ENCODE measurements around the gene ZNF384.
"Not testable (repeated sequence)": the region's sequence is repeated elsewhere in the genome, so short reads cannot be mapped to it uniquely, and the experiment has no call there.

Gene ZNF384

GRCh38 chr12:6722863-6723262, 33.7 kb upstream of the ZNF384 start:
- ChIA-PET POLR2A (interaction anchor here (1.0 to 3.2 kb wide), 17 partner anchors 8 to 187 kb away, joined by 3 to 91 read pairs (median 9); partner anchors contain the start of genes CDCA3, GPR162, MLF2 and P3H3), CTCF (interaction anchor here (0.5 to 1.9 kb wide), 5 partner anchors 16 to 150 kb away, joined by 3 to 5 read pairs (median 4); partner anchors contain the start of genes MLF2, PTMS and SPSB2)
- TF ChIP-seq BHLHE40 (IDR thresholded peaks at IDR 0.05; ENCODE audit: borderline replicate concordance) (no peak), PKNOX1 (IDR thresholded peaks at IDR 0.05) (no peak), FOXA1 (IDR thresholded peaks at IDR 0.05) (no peak), CTBP1 (IDR thresholded peaks at IDR 0.05; ENCODE audit: borderline replicate concordance) (no peak), LEF1 (IDR thresholded peaks at IDR 0.05; ENCODE audit: borderline replicate concordance) (no peak), FOXM1 (IDR thresholded peaks at IDR 0.05; ENCODE audit: borderline replicate concordance) (no peak), NFRKB (IDR thresholded peaks at IDR 0.05) (no peak), TARDBP (IDR thresholded peaks at IDR 0.05) (no peak), ZNF384 (IDR thresholded peaks at IDR 0.05) (no peak), ARNT (IDR thresholded peaks at IDR 0.05) (no peak), SUZ12 (IDR thresholded peaks at IDR 0.05) (no peak)
- DNase-seq (ENCODE audit: extremely low spot score), result no peak

- POLR2A ChIA-PET, result no interaction called here
- DNase-seq (ENCODE audit: extremely low spot score), result no peak
- CTCF ChIA-PET, result interaction anchor here (0.7 kb wide), 1 partner anchor 35 kb away, joined by 3 read pairs; no protein-coding TSS in a partner anchor
- TF ChIP-seq FOXA1 (IDR thresholded peaks at IDR 0.05), result no peak
- TF ChIP-seq ZNF384 (IDR thresholded peaks at IDR 0.05), result no peak
- TF ChIP-seq FOXM1 (IDR thresholded peaks at IDR 0.05; ENCODE audit: borderline replicate concordance), result no peak
- TF ChIP-seq SP1 (IDR thresholded peaks at IDR 0.05), result no peak
- TF ChIP-seq CTBP1 (IDR thresholded peaks at IDR 0.05; ENCODE audit: borderline replicate concordance), result no peak
- TF ChIP-seq PKNOX1 (IDR thresholded peaks at IDR 0.05), result no peak
- no peak for TF ChIP-seq TARDBP (IDR thresholded peaks at IDR 0.05)
- no peak for TF ChIP-seq BHLHE40 (IDR thresholded peaks at IDR 0.05; ENCODE audit: borderline replicate concordance)
Measured at GRCh38 chr12:6716874-6717437, 27.8 kb upstream of the ZNF384 start.

- POLR2A ChIA-PET, result interaction anchor here (1.8 to 2.8 kb wide), 2 partner anchors 7 to 27 kb away, joined by 7 to 13 read pairs; partner anchors contain the start of genes COPS7A and ZNF384
- CTCF ChIA-PET; DNase-seq (ENCODE audit: extremely low spot score): not testable (repeated sequence)
Measured at GRCh38 chr12:6716031-6716873, 27.1 kb upstream of the ZNF384 start.

- POLR2A ChIA-PET, result interaction anchor here (0.8 to 1.8 kb wide), 3 partner anchors 15 to 57 kb away, joined by 3 to 9 read pairs (median 8); partner anchors contain the start of genes COPS7A, PTMS and ZNF384
- no peak for DNase-seq (ENCODE audit: extremely low spot score)
- no peak for TF ChIP-seq HDGF (IDR thresholded peaks at IDR 0.05; ENCODE audit: borderline replicate concordance)
- TF ChIP-seq LEF1 (IDR thresholded peaks at IDR 0.05; ENCODE audit: borderline replicate concordance), result no peak
- TF ChIP-seq SUZ12 (IDR thresholded peaks at IDR 0.05), result no peak
- TF ChIP-seq L3MBTL2 (conservative IDR thresholded peaks at IDR 0.05), result no peak
- TF ChIP-seq SP1 (IDR thresholded peaks at IDR 0.05), result no peak
- no peak for TF ChIP-seq FOXK2 (IDR thresholded peaks at IDR 0.05)
- TF ChIP-seq BHLHE40 (IDR thresholded peaks at IDR 0.05; ENCODE audit: borderline replicate concordance), result no peak
- CTCF ChIA-PET, result no interaction called here
Measured at GRCh38 chr12:6708960-6709394, 19.8 kb upstream of the ZNF384 start.

GRCh38 chr12:6708351-6708750, 19.2 kb upstream of the ZNF384 start:
- DNase-seq (ENCODE audit: extremely low spot score); CTCF ChIA-PET: not testable (repeated sequence)
- POLR2A ChIA-PET, result interaction anchor here (1.8 kb wide), 1 partner anchor 19 kb away, joined by 9 read pairs; the partner anchor contains the start of gene ZNF384

- ChIA-PET POLR2A (no interaction called here), CTCF (no interaction called here)
- TF ChIP-seq FOXM1 (IDR thresholded peaks at IDR 0.05; ENCODE audit: borderline replicate concordance) (no peak), PKNOX1 (IDR thresholded peaks at IDR 0.05) (no peak), SUZ12 (IDR thresholded peaks at IDR 0.05) (no peak), NFRKB (IDR thresholded peaks at IDR 0.05) (no peak), ARNT (IDR thresholded peaks at IDR 0.05) (no peak), ZNF384 (IDR thresholded peaks at IDR 0.05) (no peak), SP1 (IDR thresholded peaks at IDR 0.05) (no peak), CTBP1 (IDR thresholded peaks at IDR 0.05; ENCODE audit: borderline replicate concordance) (no peak), ELF4 (IDR thresholded peaks at IDR 0.05) (no peak), TARDBP (IDR thresholded peaks at IDR 0.05) (no peak), FOXK2 (IDR thresholded peaks at IDR 0.05) (no peak), L3MBTL2 (conservative IDR thresholded peaks at IDR 0.05) (no peak), HDGF (IDR thresholded peaks at IDR 0.05; ENCODE audit: borderline replicate concordance) (no peak)
- DNase-seq (ENCODE audit: extremely low spot score), result no peak
Measured at GRCh38 chr12:6703631-6704030, 14.5 kb upstream of the ZNF384 start.
